Islet precursor cell (in vitro differentiated cells): ENCODE measurements around the gene GRAP2.

Experiments used
- DNase-seq: peaks from one replicate; pipeline ENCODE4 v3.0.0-alpha.2; 2018

The GRAP2 gene

DNA sequence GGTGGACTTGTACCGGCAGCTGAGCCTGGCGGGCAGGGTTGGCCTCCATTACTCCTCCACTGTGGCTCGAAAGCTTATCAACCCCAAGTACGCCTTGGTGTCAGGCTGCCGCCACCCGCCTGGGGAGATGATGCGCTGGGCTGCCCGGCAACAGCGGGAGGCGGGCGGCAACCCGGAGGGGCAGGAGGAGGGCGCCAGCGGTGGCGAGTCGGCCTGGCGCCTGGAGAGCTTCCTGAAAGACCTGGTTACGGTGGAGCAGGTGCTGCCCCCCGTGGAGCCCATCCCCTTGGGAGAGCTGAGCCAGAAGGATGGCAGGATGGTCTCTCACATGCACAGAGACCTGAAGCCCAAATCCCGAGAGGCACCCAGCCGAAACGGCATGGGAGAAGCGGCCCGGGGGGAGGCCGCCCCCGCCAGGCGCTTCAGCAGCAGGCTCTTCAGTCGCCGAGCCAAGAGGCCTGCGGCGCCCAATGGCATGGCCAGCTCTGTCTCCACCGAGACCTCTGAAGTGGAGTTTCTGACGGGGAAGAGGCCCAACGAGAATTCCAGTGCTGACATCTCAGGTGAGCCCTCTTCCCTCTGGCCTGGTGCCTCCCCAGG lies 120.6 kb downstream of the GRAP2 start:
- no peak for DNase-seq

DNA sequence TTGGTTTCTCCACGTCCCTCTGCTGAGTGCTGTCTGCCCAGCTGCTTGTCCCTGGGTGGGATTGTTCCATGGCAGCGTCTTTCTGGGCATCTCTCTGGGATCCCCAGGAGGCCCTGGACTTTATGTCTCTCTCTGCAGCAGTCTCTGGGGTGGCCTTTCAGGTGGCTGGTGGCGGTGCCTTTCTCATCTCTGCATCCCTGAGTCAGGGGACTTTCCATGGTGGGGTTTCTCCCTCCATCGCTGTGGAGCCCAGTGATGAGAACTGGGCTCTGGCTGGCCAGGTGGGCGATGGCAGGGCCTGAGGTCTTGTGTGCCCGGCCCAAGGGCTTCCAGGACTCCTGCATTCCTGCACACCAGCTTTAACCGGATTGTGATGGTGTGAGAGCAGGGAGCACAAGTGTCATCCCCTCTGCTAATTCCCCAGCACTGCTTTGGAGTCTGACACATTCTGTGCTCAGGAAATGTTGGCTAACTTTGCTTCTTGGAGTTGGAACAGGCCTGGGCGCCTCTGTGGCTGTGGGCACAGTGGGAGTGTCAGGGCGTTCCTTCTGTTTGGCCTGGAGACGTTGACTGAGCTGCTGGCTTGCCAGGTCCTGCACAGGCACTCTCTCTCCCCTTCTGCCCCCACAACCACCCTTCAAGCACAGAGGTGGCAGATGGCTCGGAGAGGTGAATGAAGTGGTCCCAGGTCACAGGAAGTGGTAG lies 121.8 kb downstream of the GRAP2 start:
- no peak for DNase-seq
